Stimulated activated CD8-positive, alpha-beta memory T cell treated with anti-CD3 and anti-CD28 coated beads, Interleukin-7, amount 100 ng/mL, for 48 hours (primary cell): ENCODE results near the gene HDAC9.

Source experiments
- DNase-seq, 2 donors: peaks; one replicate each; pipeline ENCODE4 v3.0.0-alpha.2; 2020; ENCODE audit warnings: low read depth in 1 of 2; ENCODE audit errors: extremely low read depth in 1 of 2

The HDAC9 gene

DNA sequence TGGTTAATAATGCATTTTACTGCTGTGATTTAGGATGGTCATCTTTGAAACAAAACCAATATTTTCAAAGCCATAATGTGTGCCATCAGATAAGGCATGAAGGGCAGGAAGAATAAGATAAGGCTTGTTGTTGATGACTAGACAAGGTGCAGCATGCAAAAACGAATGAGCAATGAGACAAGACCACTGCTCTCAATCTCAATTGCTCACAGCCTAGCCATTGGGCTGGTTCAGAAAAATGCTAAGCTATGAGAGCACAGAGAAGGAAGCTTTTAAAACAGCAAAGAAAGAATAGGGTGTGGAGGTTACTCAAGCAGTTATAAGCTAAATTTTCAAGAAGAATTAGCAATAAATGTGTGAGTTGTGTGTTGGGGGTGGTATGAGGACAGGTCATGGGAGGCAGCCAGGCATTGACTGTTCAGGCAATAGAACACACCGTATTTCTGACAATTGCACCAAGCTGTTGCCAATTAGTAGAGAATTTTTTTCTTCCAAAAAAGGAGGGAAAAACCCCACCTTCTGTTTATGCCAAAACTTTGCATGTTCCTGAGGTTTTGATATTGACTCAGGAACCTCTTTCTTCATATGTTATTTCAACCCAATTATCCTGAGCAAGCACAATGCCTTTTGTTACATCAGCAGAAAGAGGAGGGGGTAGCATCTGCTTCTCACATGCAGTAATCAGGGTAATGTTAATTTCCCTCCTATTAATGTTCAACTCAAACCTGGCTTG, 276.5 kb downstream of the HDAC9 start:
- DNase-seq = no peak

DNA sequence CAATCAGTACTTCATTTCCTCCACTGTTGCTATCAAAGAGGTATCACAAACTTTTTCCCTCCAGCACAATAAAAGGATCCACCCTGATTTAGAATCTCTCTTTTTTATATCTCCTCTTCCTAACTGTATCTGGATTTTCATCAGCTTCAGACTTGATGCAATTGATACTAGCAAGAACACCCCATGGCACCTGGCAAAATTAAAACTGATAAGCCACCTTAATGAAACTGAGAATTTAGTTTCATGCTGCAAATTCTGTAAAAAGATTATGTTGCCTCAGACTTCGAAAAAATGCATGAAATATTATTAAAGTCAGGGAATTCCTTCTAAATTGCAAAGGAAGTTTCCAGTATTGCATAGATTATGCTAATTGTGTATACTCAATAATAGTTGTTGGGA, 277.0 kb downstream of the HDAC9 start:
- DNase-seq = no peak

DNA sequence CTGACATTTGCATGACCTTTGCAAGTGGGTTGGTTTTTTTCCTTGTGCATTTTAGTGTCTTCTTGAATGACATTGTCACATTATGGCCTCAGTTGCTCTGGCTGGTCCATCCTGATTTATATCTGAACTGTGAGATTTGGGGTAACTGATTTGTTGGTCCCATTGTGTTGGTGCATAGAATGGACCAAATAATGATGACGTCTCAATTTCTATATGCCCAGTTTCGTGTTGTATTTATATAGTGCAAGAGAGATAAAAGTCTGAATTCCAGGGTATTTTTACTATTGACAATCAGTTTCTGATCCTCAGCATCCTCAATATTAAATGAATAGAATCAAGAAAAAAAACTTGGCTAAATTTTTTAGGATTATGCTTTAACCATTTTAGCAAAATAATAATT, 281.8 kb downstream of the HDAC9 start:
- no peak for DNase-seq

DNA sequence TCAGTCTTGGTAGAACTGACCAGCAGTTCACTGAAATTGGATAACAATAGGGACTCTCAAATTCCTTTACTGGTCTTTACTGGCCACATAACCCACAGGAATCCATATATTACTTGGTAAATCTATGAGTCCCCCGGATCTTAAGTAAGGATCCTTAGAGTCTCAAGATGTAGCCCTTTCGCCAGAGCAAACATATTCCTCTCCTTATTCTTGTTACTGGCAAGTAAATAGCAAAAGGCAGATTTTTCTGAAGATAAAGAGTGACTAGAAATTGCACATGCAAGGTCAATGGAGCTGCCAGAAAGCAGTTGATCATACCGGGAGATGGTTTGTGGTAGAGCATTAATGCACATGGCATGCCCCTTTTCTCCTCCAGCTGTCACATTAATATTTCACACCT, 283.0 kb downstream of the HDAC9 start:
- DNase-seq = no peak

DNA sequence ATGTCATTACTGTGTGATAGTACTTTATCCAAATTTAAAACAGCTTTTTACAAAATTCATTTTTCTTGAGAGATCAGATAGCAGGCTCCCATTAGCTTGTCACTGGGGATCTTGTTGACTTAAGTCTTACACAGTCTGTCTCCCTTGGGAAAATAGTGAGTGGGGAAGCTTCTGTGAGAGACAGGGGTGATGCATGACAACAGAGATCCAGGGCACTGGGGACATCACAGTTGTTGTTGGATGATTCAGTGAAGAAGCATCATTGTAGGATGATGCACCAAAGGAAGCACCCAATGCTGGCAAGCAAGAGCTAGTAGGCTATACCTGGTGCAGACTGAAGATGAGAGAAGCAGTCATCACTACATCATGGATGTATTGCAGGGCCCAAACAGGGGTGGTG, 284.7 kb downstream of the HDAC9 start:
- no peak for DNase-seq

DNA sequence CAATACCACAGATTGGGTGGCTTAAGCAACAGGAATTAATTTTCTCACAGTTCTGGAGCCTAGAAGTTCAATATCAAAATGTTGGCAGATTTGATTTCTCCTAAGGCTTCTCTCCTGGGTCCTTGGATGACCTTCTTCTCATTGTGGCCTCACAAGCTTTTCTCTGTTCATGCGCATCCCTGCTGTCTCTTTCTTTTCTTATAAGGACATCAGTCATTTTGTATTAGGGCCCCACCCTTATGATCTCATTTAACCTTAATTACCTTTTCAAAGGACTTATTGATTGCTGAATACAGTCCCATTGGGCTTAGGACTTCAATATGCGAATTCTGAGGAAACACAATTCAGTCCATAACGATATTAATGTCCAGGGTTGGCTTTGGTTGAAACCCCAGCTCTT, 285.4 kb downstream of the HDAC9 start:
- DNase-seq = no peak

DNA sequence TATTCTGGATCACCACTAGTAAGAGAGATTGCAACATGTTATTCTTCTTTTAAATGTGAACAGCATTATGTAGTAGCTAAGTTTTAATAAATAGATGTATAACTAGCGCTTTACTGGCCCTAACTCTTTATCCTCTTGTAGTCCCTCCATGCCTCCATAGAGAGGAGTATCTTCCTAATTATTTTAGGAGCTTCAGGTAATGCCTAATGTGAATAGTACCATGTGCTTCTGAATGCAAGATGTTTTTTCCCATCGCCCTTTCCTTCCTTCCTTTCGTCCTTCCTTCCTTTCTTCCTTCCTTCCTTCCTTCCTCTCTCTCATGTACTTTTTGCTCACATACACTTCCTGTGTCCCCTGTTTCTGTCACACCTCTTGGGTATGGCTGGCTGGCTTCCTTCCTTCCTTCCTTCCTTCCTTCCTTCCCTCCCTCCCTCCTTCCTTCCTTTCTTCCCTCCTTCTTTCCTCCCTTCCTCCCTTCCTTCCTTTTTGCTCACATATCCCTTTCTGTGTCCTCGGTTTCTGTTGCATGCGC, 290.7 kb downstream of the HDAC9 start:
- DNase-seq = no peak

DNA sequence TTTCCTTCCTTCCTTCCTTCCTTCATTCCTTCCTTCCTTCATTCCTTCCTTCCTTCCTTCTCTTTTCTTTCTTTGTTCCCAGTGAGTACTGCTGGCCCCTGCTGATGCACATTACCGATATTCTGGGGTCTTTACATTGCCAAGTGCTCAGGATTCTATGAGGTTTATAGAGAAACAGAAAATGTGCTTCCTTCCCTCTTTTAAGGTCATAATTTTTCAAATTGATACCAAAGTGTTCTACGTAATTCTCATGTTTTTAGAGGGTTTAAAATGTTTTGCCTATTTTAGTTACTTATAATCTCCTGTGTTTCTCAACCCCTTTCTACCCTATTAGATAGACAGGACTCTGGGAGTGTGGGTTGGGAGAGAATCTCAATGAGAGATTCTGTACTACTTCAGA, 291.2 kb downstream of the HDAC9 start:
- no peak for DNase-seq

DNA sequence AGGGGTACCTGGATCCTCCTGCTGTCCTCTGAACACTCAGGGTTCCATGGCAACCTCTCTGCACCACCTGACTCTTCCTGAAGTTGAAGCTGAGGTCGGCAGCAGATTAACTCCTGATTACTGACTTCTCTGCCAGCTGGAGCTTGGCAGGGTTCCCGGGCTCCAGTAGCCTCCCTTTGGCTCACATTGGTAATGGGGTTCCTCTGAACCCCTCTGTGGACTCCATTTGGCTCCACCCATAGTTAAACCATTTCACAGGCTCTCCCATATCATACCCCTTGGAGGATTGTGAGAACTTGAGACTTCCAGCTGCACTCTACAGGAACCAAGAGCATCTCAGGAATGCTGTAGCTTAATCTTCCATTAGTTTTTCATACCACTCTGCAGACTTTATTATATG, 292.5 kb downstream of the HDAC9 start:
- DNase-seq = no peak

DNA sequence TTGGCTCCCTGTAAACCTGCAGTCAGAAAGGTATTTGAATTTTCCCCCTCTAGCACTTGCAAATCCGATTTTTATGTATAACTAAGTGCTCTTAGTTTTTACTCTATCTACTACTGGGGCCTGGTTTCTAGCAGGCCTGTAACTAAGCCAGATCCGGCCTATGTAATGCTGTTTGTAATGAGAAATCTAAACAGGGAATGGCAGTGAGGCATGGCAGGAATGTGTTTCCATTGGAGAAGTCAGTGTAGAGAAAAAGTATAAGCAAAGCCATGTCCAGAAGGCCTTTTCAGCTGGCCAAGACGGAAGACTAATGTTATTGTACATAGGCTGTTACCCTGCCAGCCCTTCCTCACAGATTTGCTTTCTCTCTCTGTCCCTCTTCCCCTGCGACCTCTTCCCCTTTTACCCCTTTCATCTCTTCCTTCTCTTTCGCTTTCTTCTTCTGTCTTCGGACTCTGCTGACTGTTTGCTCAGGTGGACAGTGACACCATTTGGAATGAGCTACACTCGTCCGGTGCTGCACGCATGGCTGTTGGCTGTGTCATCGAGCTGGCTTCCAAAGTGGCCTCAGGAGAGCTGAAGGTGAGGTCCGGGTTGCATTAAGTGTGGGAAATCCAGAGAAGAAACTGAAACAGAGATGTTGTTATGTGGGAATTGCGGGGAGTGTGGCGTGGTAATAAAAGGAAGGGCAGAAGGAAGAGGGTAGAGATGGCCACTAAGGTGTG, 297.5 kb downstream of the HDAC9 start:
- DNase-seq = no peak

DNA sequence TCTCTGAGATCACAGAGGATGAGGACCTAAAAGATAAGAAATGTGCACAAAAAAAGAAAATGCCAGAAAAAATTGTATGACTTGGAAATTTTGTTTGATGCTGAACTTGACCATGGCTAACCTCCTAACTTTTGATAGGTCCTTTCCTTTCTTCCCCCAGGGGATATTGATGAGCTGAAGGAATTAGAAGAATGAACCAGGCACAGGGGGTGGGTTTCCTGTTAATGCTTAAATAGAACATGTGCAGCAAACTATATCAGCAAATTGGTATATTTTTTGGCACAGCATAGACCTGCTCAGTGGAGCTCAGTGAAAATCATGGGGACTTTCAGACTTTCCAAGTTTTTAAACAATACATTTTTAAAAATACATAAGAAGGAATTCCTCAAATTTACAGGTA, 300.7 kb downstream of the HDAC9 start:
- no peak for DNase-seq

DNA sequence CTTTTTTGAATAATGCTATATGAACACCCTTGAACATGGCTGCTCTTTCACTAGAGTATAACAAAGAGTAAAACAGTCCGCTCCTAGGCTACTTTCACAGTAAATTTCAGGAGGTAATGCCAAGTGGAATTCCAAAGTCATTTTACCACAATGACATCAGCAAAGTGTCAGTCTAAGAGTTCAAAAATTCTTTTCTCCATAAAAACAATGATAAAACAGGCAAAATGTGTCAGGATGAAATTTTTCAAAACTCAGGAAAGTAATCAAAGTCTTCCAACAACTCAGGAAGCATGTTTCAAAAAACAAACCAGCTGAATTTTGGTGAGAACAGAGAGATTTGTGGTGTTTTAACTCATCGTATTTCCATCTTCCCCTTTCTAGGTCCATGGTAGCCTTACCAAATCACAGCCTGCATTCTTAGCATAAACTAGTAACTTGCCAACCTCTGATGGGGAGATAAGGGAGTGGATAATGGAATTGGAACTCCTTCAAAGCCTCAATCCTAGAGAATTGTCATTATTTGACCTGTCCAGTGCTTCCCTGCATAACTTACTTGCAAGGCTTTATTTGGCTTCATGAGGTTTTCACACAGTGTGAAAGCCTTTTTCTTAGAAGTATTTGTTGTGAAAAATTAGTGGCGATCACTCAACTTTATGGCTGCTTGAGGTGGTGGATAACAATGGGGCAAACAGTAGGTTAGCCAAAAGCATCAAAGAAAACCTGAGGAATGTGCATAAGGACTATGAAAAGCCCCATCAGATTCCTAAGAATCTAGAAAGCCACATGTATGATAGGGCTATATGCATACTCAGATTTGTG, 302.7 kb downstream of the HDAC9 start:
- no peak for DNase-seq

DNA sequence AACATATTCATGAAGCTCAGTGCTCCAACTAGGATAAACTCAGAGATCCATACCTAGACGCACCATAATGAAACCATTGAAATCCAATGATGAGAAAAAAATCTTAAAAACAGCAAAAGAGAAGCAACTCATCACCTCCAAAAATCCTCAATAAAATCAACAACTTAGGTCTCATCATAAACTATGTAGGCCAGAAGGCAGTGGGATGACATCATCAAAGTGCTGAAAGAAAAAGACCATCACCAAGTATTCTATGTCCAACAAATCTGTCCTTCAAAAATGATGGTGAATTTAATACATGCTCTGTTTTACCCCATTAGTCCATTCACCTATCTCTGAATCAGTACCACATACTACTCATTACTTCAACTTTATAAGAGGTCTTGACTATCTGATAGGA, 304.4 kb downstream of the HDAC9 start:
- DNase-seq = no peak

DNA sequence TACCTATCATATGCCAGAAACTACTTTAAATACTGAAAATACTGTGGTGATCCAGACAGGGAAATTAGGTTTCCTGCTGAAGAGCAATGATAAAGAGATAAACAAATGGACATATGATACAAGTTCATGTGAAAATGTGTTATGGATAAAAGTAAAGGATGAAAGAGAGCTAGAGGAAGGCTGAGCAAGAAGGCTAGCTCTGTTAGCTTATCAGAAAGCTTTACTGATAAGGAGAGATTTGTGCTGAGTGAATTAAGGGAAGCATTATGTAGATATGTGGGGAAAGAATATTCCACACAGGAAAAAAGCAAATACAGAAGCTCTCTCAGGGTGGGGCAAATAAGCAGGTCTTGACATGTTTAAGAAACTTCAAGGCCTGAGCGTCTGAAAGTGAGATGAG, 308.4 kb downstream of the HDAC9 start:
- DNase-seq = no peak

DNA sequence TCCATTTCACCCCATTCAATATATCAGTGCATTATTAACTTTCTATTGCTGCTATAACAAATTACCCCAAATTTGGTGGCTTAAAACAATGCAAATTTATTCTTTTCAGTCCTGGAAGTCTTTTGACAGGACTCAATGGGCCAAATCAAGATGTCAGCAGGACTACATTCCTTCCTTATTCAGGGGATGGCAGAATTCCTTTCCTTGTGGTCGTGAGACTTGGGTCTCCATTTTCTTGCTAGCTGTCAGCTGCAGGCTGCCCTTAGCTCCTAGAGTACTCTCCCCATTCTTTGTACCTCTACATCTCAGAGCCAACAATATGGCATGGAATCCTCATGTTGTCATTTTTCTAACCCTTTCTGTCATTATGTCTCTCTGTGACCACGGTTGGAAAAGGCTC, 310.6 kb downstream of the HDAC9 start:
- DNase-seq = no peak

DNA sequence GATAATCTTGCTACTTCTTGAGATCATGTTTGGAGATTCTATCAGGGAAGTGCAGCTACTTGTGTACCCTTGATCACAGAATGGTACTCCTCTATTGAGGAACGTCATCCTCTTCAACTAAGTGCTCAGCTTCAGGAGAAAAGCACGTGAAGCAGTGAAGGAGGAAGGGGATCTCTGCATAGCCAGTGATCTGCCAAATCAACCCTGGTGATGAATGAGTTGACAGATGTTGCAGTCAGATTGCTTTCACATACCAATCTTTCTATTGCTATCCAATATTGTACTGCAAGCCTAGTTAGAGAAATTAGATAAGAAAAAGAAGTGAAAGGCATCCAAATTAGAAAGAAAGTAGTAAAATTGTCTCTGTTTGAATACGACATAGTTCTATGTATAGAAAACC, 312.5 kb downstream of the HDAC9 start:
- no peak for DNase-seq

DNA sequence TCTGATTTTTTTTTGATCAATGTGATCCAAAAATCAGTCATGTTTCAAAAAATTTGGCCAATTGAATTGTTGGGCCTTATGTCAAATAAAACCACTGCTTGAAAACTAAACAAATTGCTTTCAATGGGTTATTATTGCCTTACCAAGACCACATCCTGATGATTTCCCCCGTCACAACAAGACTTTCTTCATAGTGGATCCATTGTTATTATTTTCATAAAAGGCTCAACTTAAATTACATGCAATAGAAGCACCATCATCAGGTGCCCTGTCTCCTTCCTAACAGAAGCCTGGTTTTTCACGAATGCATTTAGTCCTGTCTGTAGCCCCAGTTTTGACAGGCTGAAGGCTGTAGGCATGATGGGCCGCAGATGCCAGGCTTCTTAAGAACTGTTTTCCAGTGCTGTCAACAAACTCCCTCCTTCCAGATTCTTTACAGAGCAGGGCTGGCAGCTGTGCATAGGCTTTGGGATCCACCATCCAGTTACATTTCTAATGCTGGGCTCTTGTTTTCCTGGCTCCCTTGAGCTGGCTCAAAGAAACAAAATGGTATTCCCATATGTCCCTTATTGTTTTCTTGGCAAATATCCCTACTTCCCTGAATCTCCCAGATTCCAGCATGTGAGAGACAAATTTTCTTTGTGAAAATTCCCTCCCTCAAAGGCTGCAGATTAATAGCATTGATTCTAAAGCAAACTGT, 319.9 kb downstream of the HDAC9 start:
- DNase-seq = no peak

DNA sequence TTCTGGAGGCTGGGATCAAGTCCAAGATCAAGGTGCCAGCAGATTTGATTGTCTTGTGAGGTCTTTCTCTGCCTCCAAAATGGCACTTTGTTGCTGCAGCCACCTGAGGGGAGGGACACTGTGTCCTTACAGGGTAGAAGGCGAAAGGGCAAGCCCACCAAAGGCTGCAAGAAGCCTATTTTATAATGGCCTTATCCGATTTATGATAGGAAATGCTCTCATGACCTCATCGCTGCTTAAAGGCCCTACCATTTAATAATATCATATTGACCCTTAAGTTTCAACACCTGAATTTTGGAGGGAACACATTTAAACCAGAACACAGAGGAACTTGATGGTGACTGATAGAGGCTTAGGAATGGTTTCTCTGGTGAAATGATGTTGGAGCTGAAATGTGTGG, 325.4 kb downstream of the HDAC9 start:
- DNase-seq = no peak

DNA sequence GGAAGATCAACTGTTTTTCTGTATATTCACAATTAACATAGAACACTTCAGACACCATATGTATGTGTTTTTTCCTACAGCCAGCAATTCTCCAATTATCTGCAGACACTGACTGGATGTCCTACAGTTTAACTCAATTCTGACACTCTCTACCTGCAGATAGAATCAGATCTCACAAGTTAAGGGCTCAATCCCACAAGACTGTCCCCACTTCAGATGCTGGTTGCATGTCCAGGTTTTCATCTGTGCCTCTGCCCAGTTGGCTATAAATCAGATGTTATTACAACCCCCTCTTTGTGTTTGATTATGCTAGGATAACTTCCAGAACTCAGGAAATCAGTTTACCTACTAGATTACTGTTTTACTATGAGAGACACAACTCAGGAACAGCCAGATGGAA, 326.0 kb downstream of the HDAC9 start:
- DNase-seq = no peak

DNA sequence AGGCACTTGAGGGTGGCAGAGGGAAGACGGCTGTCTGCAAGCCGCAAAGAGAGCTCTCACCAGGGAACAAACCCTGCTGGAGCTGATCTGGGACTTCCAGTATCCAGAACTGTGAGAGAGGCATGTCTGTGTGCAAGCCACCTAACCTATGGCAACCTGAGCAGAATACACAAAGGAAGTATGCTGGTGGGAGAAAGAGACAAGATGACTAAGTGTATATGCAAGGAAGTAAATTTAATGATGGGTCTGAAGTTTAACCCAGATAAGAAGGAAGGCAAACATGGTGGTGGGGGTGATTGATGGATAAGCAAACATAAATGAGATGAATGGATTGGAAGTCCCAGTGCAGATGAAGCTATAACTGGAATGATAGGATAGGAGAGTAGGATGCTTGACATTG, 328.6 kb downstream of the HDAC9 start:
- no peak for DNase-seq
